ENCODE measurements around the gene PTCD1.

PTCD1 gene

GRCh38 chr7:99456288-99456687, 17.7 kb upstream of the PTCD1 start:
- Histone ChIP-seq H3K4me3 (no peak overlapping the region), H3K9me3 (ENCODE audit: low read depth, low read length) (no peaks in the 10 kb centered on the region), H3K36me3 (ENCODE audit: insufficient read depth, low read length) (peaks cover 76% of the 10 kb centered on the region), H3K27ac (no peak overlapping the region), H3K9ac (ENCODE audit: insufficient read length) (no peak overlapping the region)
- TF ChIP-seq EZH2 (IDR thresholded peaks at IDR 0.05) (no peak), FOXP2 (optimal IDR thresholded peaks at IDR 0.05; ENCODE audit: control extremely low read depth, extremely low read length, insufficient read depth) (no peak), POLR2AphosphoS5 (IDR thresholded peaks at IDR 0.05; ENCODE audit: borderline replicate concordance, low read depth, low read length) (no peak)
- no peak for DNase-seq (ENCODE audit: low read depth, low spot score)

- Histone ChIP-seq H3K36me3 (ENCODE audit: insufficient read depth, low read length) (peaks cover 76% of the 10 kb centered on the region), H3K9me3 (ENCODE audit: low read depth, low read length) (no peaks in the 10 kb centered on the region), H3K4me3 (no peak overlapping the region), H3K9ac (ENCODE audit: insufficient read length) (no peak overlapping the region), H3K27ac (no peak overlapping the region)
- TF ChIP-seq POLR2AphosphoS5 (IDR thresholded peaks at IDR 0.05; ENCODE audit: borderline replicate concordance, low read depth, low read length) (no peak), EZH2 (IDR thresholded peaks at IDR 0.05) (no peak), FOXP2 (optimal IDR thresholded peaks at IDR 0.05; ENCODE audit: control extremely low read depth, extremely low read length, insufficient read depth) (no peak)
- DNase-seq (ENCODE audit: low read depth, low spot score), result no peak
Observed at GRCh38 chr7:99455874-99456273, 17.3 kb upstream of the PTCD1 start.

- no peak overlapping the region for H3K9ac ChIP-seq (ENCODE audit: insufficient read length)
- no peaks in the 10 kb centered on the region for H3K9me3 ChIP-seq (ENCODE audit: low read depth, low read length)
- no peak overlapping the region for H3K4me3 ChIP-seq
- TF ChIP-seq FOXP2 (optimal IDR thresholded peaks at IDR 0.05; ENCODE audit: control extremely low read depth, extremely low read length, insufficient read depth) (no peak), EZH2 (IDR thresholded peaks at IDR 0.05) (no peak), POLR2AphosphoS5 (IDR thresholded peaks at IDR 0.05; ENCODE audit: borderline replicate concordance, low read depth, low read length) (no peak)
- DNase-seq (ENCODE audit: low read depth, low spot score), result no peak
- no peak overlapping the region for H3K27ac ChIP-seq
- peaks cover 78% of the 10 kb centered on the region for H3K36me3 ChIP-seq (ENCODE audit: insufficient read depth, low read length)
Observed at GRCh38 chr7:99453105-99453504, 14.5 kb upstream of the PTCD1 start.

GRCh38 chr7:99452541-99452940, 13.9 kb upstream of the PTCD1 start:
- DNase-seq (ENCODE audit: low read depth, low spot score), result no peak
- no peak overlapping the region for H3K4me3 ChIP-seq
- TF ChIP-seq FOXP2 (optimal IDR thresholded peaks at IDR 0.05; ENCODE audit: control extremely low read depth, extremely low read length, insufficient read depth), result no peak
- TF ChIP-seq EZH2 (IDR thresholded peaks at IDR 0.05), result no peak
- no peak for TF ChIP-seq POLR2AphosphoS5 (IDR thresholded peaks at IDR 0.05; ENCODE audit: borderline replicate concordance, low read depth, low read length)
- H3K36me3 ChIP-seq (ENCODE audit: insufficient read depth, low read length), result peaks cover 78% of the 10 kb centered on the region; the same call in 1 of the 2 replicates
- no peaks in the 10 kb centered on the region for H3K9me3 ChIP-seq (ENCODE audit: low read depth, low read length)
- no peak overlapping the region for H3K9ac ChIP-seq (ENCODE audit: insufficient read length)
- H3K27ac ChIP-seq, result no peak overlapping the region

GRCh38 chr7:99451936-99452335, 13.3 kb upstream of the PTCD1 start:
- Histone ChIP-seq H3K9me3 (ENCODE audit: low read depth, low read length) (no peaks in the 10 kb centered on the region), H3K4me3 (no peak overlapping the region), H3K9ac (ENCODE audit: insufficient read length) (no peak overlapping the region), H3K27ac (no peak overlapping the region), H3K36me3 (ENCODE audit: insufficient read depth, low read length) (peaks cover 75% of the 10 kb centered on the region; the same call in 1 of the 2 replicates)
- DNase-seq (ENCODE audit: low read depth, low spot score), result no peak
- TF ChIP-seq EZH2 (IDR thresholded peaks at IDR 0.05), result no peak
- no peak for TF ChIP-seq FOXP2 (optimal IDR thresholded peaks at IDR 0.05; ENCODE audit: control extremely low read depth, extremely low read length, insufficient read depth)

GRCh38 chr7:99449326-99449725, 10.7 kb upstream of the PTCD1 start:
- Histone ChIP-seq H3K4me3 (no peak overlapping the region), H3K9me3 (ENCODE audit: low read depth, low read length) (no peaks in the 10 kb centered on the region), H3K27ac (no peak overlapping the region), H3K9ac (ENCODE audit: insufficient read length) (no peak overlapping the region), H3K36me3 (ENCODE audit: insufficient read depth, low read length) (peaks cover 76% of the 10 kb centered on the region)
- DNase-seq (ENCODE audit: low read depth, low spot score), result no peak
- TF ChIP-seq FOXP2 (optimal IDR thresholded peaks at IDR 0.05; ENCODE audit: control extremely low read depth, extremely low read length, insufficient read depth) (no peak), POLR2AphosphoS5 (IDR thresholded peaks at IDR 0.05; ENCODE audit: borderline replicate concordance, low read depth, low read length) (no peak), EZH2 (IDR thresholded peaks at IDR 0.05) (no peak)

GRCh38 chr7:99448855-99449254, 10.3 kb upstream of the PTCD1 start:
- H3K9ac ChIP-seq (ENCODE audit: insufficient read length), result no peak overlapping the region
- H3K9me3 ChIP-seq (ENCODE audit: low read depth, low read length), result no peaks in the 10 kb centered on the region
- H3K36me3 ChIP-seq (ENCODE audit: insufficient read depth, low read length), result peaks cover 74% of the 10 kb centered on the region
- no peak for TF ChIP-seq POLR2AphosphoS5 (IDR thresholded peaks at IDR 0.05; ENCODE audit: borderline replicate concordance, low read depth, low read length)
- TF ChIP-seq EZH2 (IDR thresholded peaks at IDR 0.05), result no peak
- TF ChIP-seq FOXP2 (optimal IDR thresholded peaks at IDR 0.05; ENCODE audit: control extremely low read depth, extremely low read length, insufficient read depth), result no peak
- H3K27ac ChIP-seq, result no peak overlapping the region
- no peak overlapping the region for H3K4me3 ChIP-seq
- no peak for DNase-seq (ENCODE audit: low read depth, low spot score)

- TF ChIP-seq POLR2AphosphoS5 (IDR thresholded peaks at IDR 0.05; ENCODE audit: borderline replicate concordance, low read depth, low read length), result no peak
- no peak for TF ChIP-seq EZH2 (IDR thresholded peaks at IDR 0.05)
- no peak for TF ChIP-seq FOXP2 (optimal IDR thresholded peaks at IDR 0.05; ENCODE audit: control extremely low read depth, extremely low read length, insufficient read depth)
- Histone ChIP-seq H3K9me3 (ENCODE audit: low read depth, low read length) (no peaks in the 10 kb centered on the region), H3K36me3 (ENCODE audit: insufficient read depth, low read length) (peaks cover 75% of the 10 kb centered on the region), H3K4me3 (no peak overlapping the region), H3K9ac (ENCODE audit: insufficient read length) (no peak overlapping the region), H3K27ac (no peak overlapping the region)
- DNase-seq (ENCODE audit: low read depth, low spot score), result no peak
Observed at GRCh38 chr7:99447943-99448342, 9.3 kb upstream of the PTCD1 start.

GRCh38 chr7:99446096-99446495, 7.5 kb upstream of the PTCD1 start:
- Histone ChIP-seq H3K36me3 (ENCODE audit: insufficient read depth, low read length) (peaks cover 73% of the 10 kb centered on the region), H3K27ac (no peak overlapping the region), H3K9ac (ENCODE audit: insufficient read length) (no peak overlapping the region), H3K4me3 (no peak overlapping the region), H3K9me3 (ENCODE audit: low read depth, low read length) (no peaks in the 10 kb centered on the region)
- no peak for DNase-seq (ENCODE audit: low read depth, low spot score)
- TF ChIP-seq POLR2AphosphoS5 (IDR thresholded peaks at IDR 0.05; ENCODE audit: borderline replicate concordance, low read depth, low read length), result no peak
- no peak for TF ChIP-seq FOXP2 (optimal IDR thresholded peaks at IDR 0.05; ENCODE audit: control extremely low read depth, extremely low read length, insufficient read depth)
- TF ChIP-seq EZH2 (IDR thresholded peaks at IDR 0.05), result no peak

Data from SK-N-MC (cell line).